K562 (cell line): Measurements from ENCODE around the gene IGF1R. TPM values are rescaled to one million over a fixed set of nuclear protein-coding genes. Genes with fewer than 3 reads are reported as not detected.

Source experiments
- ATAC-seq: fragments of 200-7000 bp; cut with Tn5 transposase; 3 replicates; pipeline ENCODE4 v1.9.1; 2020; ENCODE audit warnings: moderate library complexity
- BruUV-seq: library from RNA; stranded (reverse); fragments of 400-500 nt; replicated peaks from 2 replicates; lab custom pipeline; 2021; lab: Mats Ljungman, UMichigan
- CTCF ChIA-PET: fragments of 300-600 bp; formaldehyde crosslinking; extraction: SDS; loops from one replicate; lab custom pipeline; 2021; ENCODE audit warnings: low intra/inter-chr PET ratio; lab: Yijun Ruan, JAX
- POLR2A ChIA-PET: fragments of 300-600, 350-650 bp; sonication (Branson Sonifier 250); formaldehyde crosslinking; extraction: SDS; loops from one replicate; lab custom pipeline; 2021; ENCODE audit warnings: antibody characterized with exemption, inconsistent platforms; lab: Yijun Ruan, JAX
- DNase-seq, 4 experiments: peaks; one replicate each; pipeline versions ENCODE4 v3.0.0 to v3.0.0-alpha.2; 2011 to 2018; ENCODE audit warnings: low spot score in 3 of 4, mixed read lengths in 3 of 4; ENCODE audit errors: extremely low read depth in 1 of 4
- FAIRE-seq: peaks from 2 replicates; lab custom pipeline; 2011; peaks lifted over from hg19 to GRCh38; lab: Jason Lieb, UNC
- H2AFZ ChIP-seq: 2 replicates; pipeline ENCODE4 v1.6.0; 2011; ENCODE audit warnings: low read depth, low read length, control low read depth, inconsistent platforms
- H3K27ac ChIP-seq: fragments of 200-600 bp; 3 replicates; pipeline ENCODE4 v1.8.0; 2011; ENCODE audit warnings: low read depth, mild to moderate bottlenecking, control low read depth, inconsistent platforms, low read length, moderate library complexity, mixed read lengths; ENCODE audit errors: extremely low read depth
- H3K27me3 ChIP-seq, 2 experiments: fragments of 300-600 bp in 1 of 2; 2 replicates in 1 of 2; 3 replicates in 1 of 2; pipeline versions ENCODE4 v1.6.0 to v1.8.0; 2011; ENCODE audit warnings: inconsistent platforms in 2 of 2, low read length in 2 of 2, mild to moderate bottlenecking in 1 of 2, mixed read lengths in 1 of 2, moderate library complexity in 1 of 2; ENCODE audit not compliant: control insufficient read depth in 2 of 2, insufficient read depth in 2 of 2
- H3K36me3 ChIP-seq: fragments of 300-600 bp; 3 replicates; pipeline ENCODE4 v1.8.0; 2011; ENCODE audit warnings: mild to moderate bottlenecking, low read length, inconsistent platforms; ENCODE audit not compliant: control insufficient read depth, insufficient read depth
- H3K4me1 ChIP-seq, 2 experiments: fragments of 200-600 bp in 1 of 2; replicated peaks in 1 of 2; 2 replicates in 1 of 2; 3 replicates in 1 of 2; pipeline versions ENCODE4 v1.5.1 to v1.8.0; 2011; ENCODE audit warnings: inconsistent platforms in 2 of 2, low read length in 2 of 2, mild to moderate bottlenecking in 1 of 2, mixed read lengths in 1 of 2, moderate library complexity in 1 of 2; ENCODE audit not compliant: control insufficient read depth in 2 of 2, insufficient read depth in 2 of 2
- H3K4me2 ChIP-seq: 2 replicates; pipeline ENCODE4 v1.6.1; 2011; ENCODE audit warnings: low read length, control low read depth, inconsistent platforms, mixed read lengths; ENCODE audit not compliant: insufficient read depth
- H3K4me3 ChIP-seq: fragments of 200-600 bp; sonication (generic), shearing (Covaris generic); 2 replicates; pipeline ENCODE4 v1.5.1; 2016; ENCODE audit warnings: control low read depth, inconsistent platforms
- H3K79me2 ChIP-seq: fragments of 200-600 bp; 3 replicates; pipeline ENCODE4 v1.8.0; 2011; ENCODE audit warnings: low read length, inconsistent platforms; ENCODE audit not compliant: control insufficient read depth, insufficient read depth
- H3K9ac ChIP-seq, 2 experiments: 2 replicates each; pipeline versions ENCODE4 v1.6.0 to v1.6.1; 2011; ENCODE audit warnings: low read depth in 2 of 2, low read length in 2 of 2, control low read depth in 1 of 2, inconsistent platforms in 1 of 2, mild to moderate bottlenecking in 1 of 2, mixed read lengths in 1 of 2; ENCODE audit not compliant: insufficient read depth in 1 of 2
- H3K9me1 ChIP-seq: one replicate; pipeline ENCODE4 v1.6.0; 2011; ENCODE audit warnings: inconsistent platforms, mild to moderate bottlenecking, low read length, moderate library complexity; ENCODE audit not compliant: control insufficient read depth, insufficient read depth
- H3K9me3 ChIP-seq: replicated peaks from 2 replicates; pipeline ENCODE4 v1.5.1; 2011; ENCODE audit warnings: low read depth, low read length, inconsistent platforms; ENCODE audit not compliant: control insufficient read depth, insufficient read depth
- H4K20me1 ChIP-seq: replicated peaks from 2 replicates; pipeline ENCODE4 v1.6.1; 2011; ENCODE audit warnings: low read length, inconsistent platforms, mixed read lengths; ENCODE audit not compliant: control insufficient read depth, insufficient read depth
- MLLT1 ChIP-seq, 2 experiments: fragments of 450-650 bp; IDR thresholded peaks; 2 replicates each; pipeline ENCODE4 v1.6.1; 2016
- MYNN ChIP-seq, 2 experiments: sonication (generic); formaldehyde crosslinking in 1 of 2; IDR thresholded peaks; 2 replicates each; pipeline versions ENCODE4 v1.5.0 to v1.6.1; 2016 to 2020; ENCODE audit warnings: antibody characterized with exemption in 1 of 2, missing genetic modification reagents in 1 of 2
- ZNF77 ChIP-seq: fragments of 250-450 bp; sonication (Bioruptor Pico); IDR thresholded peaks from 2 replicates; pipeline ENCODE4 v1.5.0; 2020
- WGBS: fragments of 100-300 bp; shearing (Covaris generic); methylation state at CpG from one replicate; pipeline ENCODE4 v1.1.6; 2016; ENCODE audit warnings: low coverage, mixed read lengths; ENCODE audit not compliant: insufficient coverage; ENCODE audit errors: missing lambda C conversion rate; 5-methylcytosine and 5-hydroxymethylcytosine counted together
- in situ Hi-C: fragments of 300-500 bp; cut with MboI; formaldehyde crosslinking; loops from 4 replicates; pipeline ENCODE4 v1.15.0; 2018; ENCODE audit warnings: inconsistent platforms, mixed read lengths
- intact Hi-C: fragments of 100-400 bp; cut with micrococcal nuclease; formaldehyde crosslinking; loops from 2 replicates; pipeline ENCODE4 v1.14.2; 2022
- polyA plus RNA-seq, 8 experiments: library from polyadenylated mRNA; depleted of rRNA in 4 of 8; stranded (reverse) in 5 of 8; unstranded in 3 of 8; fragments of >200 nt; fragmentation: Nextera tagmentation in 2 of 8; fragmentation: Illumina TruSeq in 1 of 8; extraction: Ambion mirVana in 2 of 8; extraction: Trizol in 1 of 8; gene quantifications; 2 replicates each; pipeline versions ENCODE4 v1.2.1 to v1.2.3, GENCODE V29; 2011 to 2014; ENCODE audit warnings: inconsistent platforms in 1 of 8, missing spikeins in 1 of 8
- total RNA-seq, 7 experiments: library from RNA; depleted of rRNA in 6 of 7; stranded (reverse); fragments of >200 nt in 6 of 7; fragmentation: Illumina TruSeq in 2 of 7; extraction: Trizol in 2 of 7; gene quantifications; 2 replicates each; pipeline versions ENCODE4 v1.2.1 to v1.2.3, GENCODE V29; 2011 to 2021; ENCODE audit warnings: low replicate concordance in 1 of 7
- TF ChIP-seq, protein P1 (sequence below): fragments of 250-450 bp; sonication (Bioruptor Pico); IDR thresholded peaks from 2 replicates; pipeline ENCODE4 v1.4.0; 2020; ENCODE audit warnings: mild to moderate bottlenecking

Gene IGF1R
- total and polyA plus RNA-seq, 9 of the 15 experiments (the other 6 are each of a cell fraction or from before 2014, with no cell fraction given) = 0.35 to 8.0 (median 1.6) TPM

DNA sequence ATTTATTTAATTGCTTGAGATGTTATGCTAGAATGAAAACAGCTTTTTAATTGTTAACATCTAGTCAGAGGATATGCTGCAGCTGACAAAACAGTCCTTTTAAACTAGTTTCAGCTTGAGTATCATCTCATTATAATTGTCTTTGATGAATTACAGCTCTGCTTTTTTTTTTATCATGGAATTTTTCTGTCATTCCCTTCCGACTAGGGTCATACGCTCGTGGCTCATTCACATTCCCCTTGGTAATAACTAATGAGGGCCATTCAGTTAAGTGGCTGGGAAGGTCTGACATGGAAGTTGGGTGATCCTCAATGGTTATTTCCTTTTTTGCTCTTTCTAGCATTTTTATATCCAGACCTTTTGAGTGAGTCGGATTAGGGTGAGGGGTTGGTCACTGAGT lies 282.2 kb downstream of the IGF1R start (continued):
- no peak for TF ChIP-seq MYNN (IDR thresholded peaks at IDR 0.05)
- no peak for TF ChIP-seq MYNN (CRISPR knock-in tag; IDR thresholded peaks at IDR 0.05)
- TF ChIP-seq, protein P1, sequence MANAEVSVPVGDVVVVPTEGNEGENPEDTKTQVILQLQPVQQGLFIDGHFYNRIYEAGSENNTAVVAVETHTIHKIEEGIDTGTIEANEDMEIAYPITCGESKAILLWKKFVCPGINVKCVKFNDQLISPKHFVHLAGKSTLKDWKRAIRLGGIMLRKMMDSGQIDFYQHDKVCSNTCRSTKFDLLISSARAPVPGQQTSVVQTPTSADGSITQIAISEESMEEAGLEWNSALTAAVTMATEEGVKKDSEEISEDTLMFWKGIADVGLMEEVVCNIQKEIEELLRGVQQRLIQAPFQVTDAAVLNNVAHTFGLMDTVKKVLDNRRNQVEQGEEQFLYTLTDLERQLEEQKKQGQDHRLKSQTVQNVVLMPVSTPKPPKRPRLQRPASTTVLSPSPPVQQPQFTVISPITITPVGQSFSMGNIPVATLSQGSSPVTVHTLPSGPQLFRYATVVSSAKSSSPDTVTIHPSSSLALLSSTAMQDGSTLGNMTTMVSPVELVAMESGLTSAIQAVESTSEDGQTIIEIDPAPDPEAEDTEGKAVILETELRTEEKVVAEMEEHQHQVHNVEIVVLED (CRISPR knock-in tag) = no peak

DNA sequence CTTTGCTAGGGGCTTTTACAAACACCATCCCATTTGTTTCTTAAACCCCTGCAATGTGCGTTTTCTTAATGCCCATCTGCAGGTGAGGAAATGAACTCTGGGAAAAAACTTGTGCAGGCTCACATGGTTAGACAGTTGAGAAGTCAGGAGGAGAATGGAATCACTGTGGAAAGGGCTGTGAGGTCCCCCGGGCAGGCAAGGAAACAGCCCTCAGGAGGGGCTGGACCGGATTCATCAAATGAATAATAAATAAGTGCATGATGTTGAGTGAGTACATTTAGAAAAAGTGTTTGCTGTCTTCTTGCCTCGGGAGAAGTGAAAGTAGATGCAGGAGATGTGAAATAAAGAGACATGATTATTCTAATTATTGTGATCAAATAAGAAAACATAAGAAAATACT lies 282.7 kb downstream of the IGF1R start:
- POLR2A ChIA-PET = interaction anchor here (0.9 kb wide), 1 partner anchor 19 kb away, joined by 3 read pairs; no protein-coding TSS in a partner anchor
- intact Hi-C loops = no loop called here
- no peaks in the 10 kb centered on the region for H3K9me1 ChIP-seq
- TF ChIP-seq MLLT1 (IDR thresholded peaks at IDR 0.05) (no peak), ZNF77 (CRISPR knock-in tag) (no peak)
- TF ChIP-seq, all 486 proteins: peak for 0
- no peak overlapping the region for H2AFZ ChIP-seq
- H3K4me3 ChIP-seq = no peak overlapping the region
- ATAC-seq (no peak), FAIRE-seq (no peak), DNase-seq (no peak)
- no peaks in the 10 kb centered on the region for H3K36me3 ChIP-seq
- 0% methylated on average over 4 of the region's 4 CpGs for WGBS
- H3K9me3 ChIP-seq = no peaks in the 10 kb centered on the region
- H4K20me1 ChIP-seq = no peaks in the 10 kb centered on the region; the same call in 1 of the 2 replicates
- H3K27ac ChIP-seq = no peak overlapping the region
- H3K79me2 ChIP-seq = no peaks in the 10 kb centered on the region
- H3K4me2 ChIP-seq = no peak overlapping the region
- in situ Hi-C loops = no loop called here
- BruUV-seq = no TSS peak
- no peak overlapping the region for H3K9ac ChIP-seq
- H3K27me3 ChIP-seq = peaks cover 13 to 36% of the 10 kb centered on the region in 2 experiments
- H3K4me1 ChIP-seq = no peaks in the 10 kb centered on the region
- CTCF ChIA-PET = no interaction called here
